ENCODE data around the gene SOX8. TPM values are rescaled to one million over a fixed set of nuclear protein-coding genes. Genes with fewer than 3 reads are reported as not detected.

The SOX8 gene
- total and polyA plus RNA-seq, 5 donors, result 0.97 to 2.1 (median 1.8) TPM

DNA sequence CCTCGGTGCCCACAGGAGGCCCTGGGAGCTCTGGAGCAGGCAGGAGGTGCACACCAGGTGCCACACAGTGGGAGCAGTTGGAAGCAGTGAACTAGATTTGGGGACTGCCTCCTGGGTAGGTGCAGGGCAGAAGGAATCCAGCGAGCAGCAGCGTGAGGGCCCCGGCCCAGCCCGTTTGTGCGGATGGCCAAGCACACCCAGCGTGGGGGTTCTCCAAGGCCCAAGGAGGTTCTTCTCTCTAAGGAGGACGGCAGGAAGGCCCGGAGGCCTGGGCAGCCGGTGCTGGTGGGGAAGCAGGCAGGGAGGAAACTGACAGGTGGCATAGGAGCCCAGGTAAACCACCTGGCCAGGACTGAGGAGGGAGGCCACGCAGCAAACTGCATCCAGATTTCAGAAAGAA, 17.0 kb downstream of the SOX8 start:
- Histone ChIP-seq H3K4me3 (ENCODE audit: low read length) (no peak overlapping the region), H3K4me1 (ENCODE audit: control insufficient read depth, insufficient read depth, low read length) (no peaks in the 10 kb centered on the region), H3K9me3 (ENCODE audit: control insufficient read depth, low read length) (no peaks in the 10 kb centered on the region), H3K27me3 (ENCODE audit: control insufficient read depth, insufficient read depth) (no peaks in the 10 kb centered on the region), H3K27ac (ENCODE audit: low read length) (no peak overlapping the region)
- ATAC-seq (no peak), DNase-seq (no peak)
- 90% methylated on average over 11 of the region's 11 CpGs for WGBS
- intact Hi-C loops (cut with DNase I), result no loop called here

- intact Hi-C loops (cut with DNase I), result no loop called here
- Histone ChIP-seq H3K9me3 (ENCODE audit: control insufficient read depth, low read length) (no peaks in the 10 kb centered on the region), H3K4me1 (ENCODE audit: control insufficient read depth, insufficient read depth, low read length) (no peaks in the 10 kb centered on the region), H3K27me3 (ENCODE audit: control insufficient read depth, insufficient read depth) (no peaks in the 10 kb centered on the region), H3K27ac (ENCODE audit: low read length) (no peak overlapping the region), H3K4me3 (ENCODE audit: low read length) (no peak overlapping the region)
- DNase-seq (no peak), ATAC-seq (no peak)
- 82% methylated on average over 11 of the region's 11 CpGs for WGBS
Measured at GRCh38 chr16:999677-1000076, 18.1 kb downstream of the SOX8 start.

DNA sequence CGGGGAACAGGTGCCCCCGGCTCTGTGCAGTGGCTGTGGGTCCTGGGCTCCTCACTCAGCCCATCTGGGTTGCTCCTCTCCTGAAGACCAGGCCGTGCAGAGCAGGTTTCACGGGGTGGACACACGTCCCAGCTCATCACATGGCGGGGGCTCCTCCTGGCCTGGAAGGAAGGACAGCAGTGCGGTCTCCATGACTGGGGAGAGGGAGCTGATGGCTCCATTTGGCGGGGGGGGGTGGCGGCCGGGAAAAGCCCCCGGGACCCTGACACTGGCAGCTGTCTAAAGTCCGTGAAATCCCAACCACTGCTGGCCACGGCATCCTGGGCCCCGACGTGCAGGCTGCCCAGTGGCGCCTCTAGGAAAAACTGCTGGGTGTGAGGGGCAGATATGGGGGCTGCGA, 19.0 kb downstream of the SOX8 start:
- H3K4me1 ChIP-seq (ENCODE audit: control insufficient read depth, insufficient read depth, low read length), result no peaks in the 10 kb centered on the region
- ATAC-seq, result no peak
- no peaks in the 10 kb centered on the region for H3K9me3 ChIP-seq (ENCODE audit: control insufficient read depth, low read length)
- no peak overlapping the region for H3K27ac ChIP-seq (ENCODE audit: low read length)
- DNase-seq, result no peak
- no peak overlapping the region for H3K4me3 ChIP-seq (ENCODE audit: low read length)
- WGBS, result 86% methylated on average over 17 of the region's 17 CpGs
- no peaks in the 10 kb centered on the region for H3K27me3 ChIP-seq (ENCODE audit: control insufficient read depth, insufficient read depth)
- intact Hi-C loops (cut with DNase I), result no loop called here

GRCh38 chr16:1001096-1001495, 19.5 kb downstream of the SOX8 start:
- 95% methylated on average over 11 of the region's 11 CpGs for WGBS
- H3K9me3 ChIP-seq (ENCODE audit: control insufficient read depth, low read length), result no peaks in the 10 kb centered on the region
- no peak for DNase-seq
- no peak overlapping the region for H3K27ac ChIP-seq (ENCODE audit: low read length)
- H3K4me1 ChIP-seq (ENCODE audit: control insufficient read depth, insufficient read depth, low read length), result no peaks in the 10 kb centered on the region
- no peak for ATAC-seq
- intact Hi-C loops (cut with DNase I), result no loop called here
- no peak overlapping the region for H3K4me3 ChIP-seq (ENCODE audit: low read length)
- H3K27me3 ChIP-seq (ENCODE audit: control insufficient read depth, insufficient read depth), result no peaks in the 10 kb centered on the region

GRCh38 chr16:1002399-1003166, 21.0 kb downstream of the SOX8 start:
- ATAC-seq (no peak), DNase-seq (no peak)
- Histone ChIP-seq H3K4me3 (ENCODE audit: low read length) (no peak overlapping the region), H3K9me3 (ENCODE audit: control insufficient read depth, low read length) (no peaks in the 10 kb centered on the region), H3K27ac (ENCODE audit: low read length) (no peak overlapping the region), H3K4me1 (ENCODE audit: control insufficient read depth, insufficient read depth, low read length) (no peaks in the 10 kb centered on the region), H3K27me3 (ENCODE audit: control insufficient read depth, insufficient read depth) (no peaks in the 10 kb centered on the region)
- WGBS, result 74% methylated on average over 46 of the region's 46 CpGs
- intact Hi-C loops (cut with DNase I), result no loop called here

- no peaks in the 10 kb centered on the region for H3K9me3 ChIP-seq (ENCODE audit: control insufficient read depth, low read length)
Measured at GRCh38 chr16:1003391-1004347, 22.1 kb downstream of the SOX8 start.

DNA sequence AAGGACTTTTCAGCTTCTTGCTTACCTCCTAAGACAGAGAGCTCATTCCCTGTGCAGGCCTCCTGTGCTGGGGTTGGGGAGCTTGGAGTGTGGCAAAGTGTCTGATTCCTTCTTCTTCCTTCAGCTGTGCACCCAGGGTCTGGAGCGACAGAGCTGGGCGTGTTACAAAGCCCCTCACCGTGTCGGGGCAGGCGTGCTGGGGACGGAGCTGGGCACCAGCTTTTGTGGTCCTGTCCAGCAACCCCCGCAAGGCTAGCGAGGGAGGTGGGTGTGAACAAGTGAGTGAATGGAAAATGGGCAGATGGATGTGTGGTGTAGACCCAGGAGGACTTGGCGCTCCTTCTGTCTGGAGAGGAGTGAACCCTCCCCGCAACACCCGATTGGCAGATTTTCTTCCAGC, 23.7 kb downstream of the SOX8 start:
- Histone ChIP-seq H3K4me3 (ENCODE audit: low read length) (no peak overlapping the region), H3K9me3 (ENCODE audit: control insufficient read depth, low read length) (no peaks in the 10 kb centered on the region), H3K27me3 (ENCODE audit: control insufficient read depth, insufficient read depth) (no peaks in the 10 kb centered on the region), H3K27ac (ENCODE audit: low read length) (no peak overlapping the region), H3K4me1 (ENCODE audit: control insufficient read depth, insufficient read depth, low read length) (no peaks in the 10 kb centered on the region)
- no peak for ATAC-seq
- DNase-seq, result no peak
- intact Hi-C loops (cut with DNase I), result no loop called here
- whole genome bisulfite sequencing, result 88% methylated on average over 11 of the region's 11 CpGs

More at GRCh38 chr16:1003391-1004347, 22.1 kb downstream of the SOX8 start:
- no peak for ATAC-seq
- Histone ChIP-seq H3K4me1 (ENCODE audit: control insufficient read depth, insufficient read depth, low read length) (no peaks in the 10 kb centered on the region), H3K27me3 (ENCODE audit: control insufficient read depth, insufficient read depth) (no peaks in the 10 kb centered on the region), H3K4me3 (ENCODE audit: low read length) (no peak overlapping the region), H3K27ac (ENCODE audit: low read length) (no peak overlapping the region)
- no peak for DNase-seq
- intact Hi-C loops (cut with DNase I), result no loop called here
- 80% methylated on average over 41 of the region's 41 CpGs for WGBS

- no peak overlapping the region for H3K27ac ChIP-seq (ENCODE audit: low read length)
Measured at GRCh38 chr16:1006781-1007180, 25.2 kb downstream of the SOX8 start.

DNA sequence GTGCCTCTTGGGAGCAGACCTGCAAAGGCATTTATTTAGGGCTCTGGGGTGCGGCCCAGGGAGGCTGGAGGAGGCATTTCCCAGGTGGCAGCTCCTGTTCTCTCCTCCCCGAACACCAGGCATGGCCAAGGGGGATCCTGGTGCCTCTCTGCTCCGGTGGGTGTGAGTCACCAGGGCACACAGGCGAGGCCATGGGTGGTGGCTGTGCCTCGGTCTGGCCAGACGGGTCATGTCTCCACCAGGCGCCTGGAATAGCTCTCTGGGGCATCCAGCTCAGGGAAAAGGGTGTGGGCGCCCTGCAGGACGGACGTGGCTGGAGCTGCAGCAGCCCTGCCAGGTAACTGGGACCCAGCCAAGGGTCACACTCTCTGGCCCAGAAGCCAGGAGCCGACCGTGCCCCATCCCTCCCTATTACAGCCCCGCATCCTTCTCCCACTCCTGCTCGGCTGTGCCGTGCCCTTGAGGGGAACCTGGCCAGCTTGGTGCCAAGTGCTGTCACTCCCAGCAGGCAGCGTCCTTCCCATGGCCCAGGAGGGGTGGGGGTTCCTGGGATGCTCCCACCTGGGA, 25.8 kb downstream of the SOX8 start:
- no peak for DNase-seq
- intact Hi-C loops (cut with DNase I), result no loop called here
- no peaks in the 10 kb centered on the region for H3K9me3 ChIP-seq (ENCODE audit: control insufficient read depth, low read length)
- no peak overlapping the region for H3K4me3 ChIP-seq (ENCODE audit: low read length)
- ATAC-seq, result no peak
- no peak overlapping the region for H3K27ac ChIP-seq (ENCODE audit: low read length)
- WGBS, result 74% methylated on average over 16 of the region's 16 CpGs
- no peaks in the 10 kb centered on the region for H3K27me3 ChIP-seq (ENCODE audit: control insufficient read depth, insufficient read depth)
- no peaks in the 10 kb centered on the region for H3K4me1 ChIP-seq (ENCODE audit: control insufficient read depth, insufficient read depth, low read length)

More at GRCh38 chr16:1006781-1007180, 25.2 kb downstream of the SOX8 start:
- ATAC-seq (no peak), DNase-seq (no peak)
- Histone ChIP-seq H3K4me3 (ENCODE audit: low read length) (no peak overlapping the region), H3K4me1 (ENCODE audit: control insufficient read depth, insufficient read depth, low read length) (no peaks in the 10 kb centered on the region), H3K9me3 (ENCODE audit: control insufficient read depth, low read length) (no peaks in the 10 kb centered on the region), H3K27me3 (ENCODE audit: control insufficient read depth, insufficient read depth) (no peaks in the 10 kb centered on the region)
- WGBS, result 90% methylated on average over 25 of the region's 25 CpGs
- intact Hi-C loops (cut with DNase I), result no loop called here

DNA sequence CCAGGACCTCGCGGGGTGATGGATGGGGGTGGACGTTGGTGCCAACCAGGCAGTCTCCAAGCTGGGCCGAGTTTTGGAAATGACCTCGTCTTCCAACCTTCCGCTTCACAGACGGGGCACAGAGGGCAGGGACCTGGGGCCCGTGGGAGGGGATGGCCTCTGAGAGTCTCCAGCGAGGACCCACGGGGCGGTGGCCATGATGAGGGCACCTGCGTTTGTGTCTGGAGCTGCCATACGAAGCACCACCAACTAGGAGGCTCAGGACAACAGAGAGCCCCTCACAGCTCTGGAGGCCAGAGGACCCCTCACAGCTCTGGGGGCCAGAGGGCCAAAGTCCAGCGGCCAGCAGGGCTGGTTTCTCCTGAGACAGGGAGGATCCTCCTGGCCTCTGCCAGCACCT, 26.5 kb downstream of the SOX8 start:
- intact Hi-C loops (cut with DNase I), result no loop called here
- Histone ChIP-seq H3K4me3 (ENCODE audit: low read length) (no peak overlapping the region), H3K27me3 (ENCODE audit: control insufficient read depth, insufficient read depth) (no peaks in the 10 kb centered on the region), H3K4me1 (ENCODE audit: control insufficient read depth, insufficient read depth, low read length) (no peaks in the 10 kb centered on the region), H3K9me3 (ENCODE audit: control insufficient read depth, low read length) (no peaks in the 10 kb centered on the region), H3K27ac (ENCODE audit: low read length) (no peak overlapping the region)
- DNase-seq, result no peak
- ATAC-seq, result no peak
- WGBS, result 82% methylated on average over 14 of the region's 14 CpGs

Measured in right cardiac atrium (tissue), 5 donors.